ENCODE measurements around the gene CNOT8.
"Not testable (repeated sequence)": the region's sequence is repeated elsewhere in the genome, so short reads cannot be mapped to it uniquely, and the experiment has no call there.

Gene CNOT8

GRCh38 chr5:154834053-154834452 lies 24.4 kb upstream of the CNOT8 start:
- DNase-seq (ENCODE audit: low read depth, low spot score) = no peak

DNA sequence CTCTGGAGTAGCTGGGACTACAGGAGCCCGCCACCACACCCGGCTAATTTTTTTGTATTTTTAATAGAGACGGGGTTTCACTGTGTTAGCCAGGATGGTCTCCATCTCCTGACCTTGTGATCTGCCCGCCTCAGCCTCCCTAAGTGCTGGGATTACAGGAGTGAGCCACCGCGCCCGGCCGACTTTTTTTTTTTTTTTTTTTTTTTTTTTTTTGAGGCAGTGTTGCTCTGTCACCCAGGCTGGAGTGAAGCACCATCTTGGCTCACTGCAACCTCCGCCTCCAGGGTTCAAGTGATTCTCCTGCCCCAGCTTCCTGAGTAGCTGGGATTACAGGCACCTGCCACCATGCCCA lies 22.8 kb upstream of the CNOT8 start:
- not testable (repeated sequence) for DNase-seq (ENCODE audit: low read depth, low spot score)

DNA sequence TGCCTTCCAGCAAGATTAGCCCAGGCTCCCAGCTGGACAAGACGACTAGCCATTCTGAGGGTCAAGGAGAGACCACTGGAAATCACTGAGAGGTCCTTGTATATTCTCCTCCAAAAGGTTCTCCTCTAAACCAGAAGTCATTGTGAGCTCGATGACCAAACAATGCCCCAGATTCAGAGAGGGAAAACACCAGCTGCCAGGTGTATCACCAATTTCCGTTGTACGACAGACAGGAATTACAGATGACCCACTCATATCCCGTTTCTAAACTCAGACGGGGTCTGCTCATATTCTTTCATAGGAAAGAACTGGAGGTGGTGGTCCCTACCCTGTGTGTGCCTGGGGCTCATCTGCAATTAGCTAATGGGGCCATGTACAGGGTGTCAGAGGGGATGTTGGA lies 22.2 kb upstream of the CNOT8 start:
- DNase-seq (ENCODE audit: low read depth, low spot score) = no peak

- DNase-seq (ENCODE audit: low read depth, low spot score) = no peak
Observed at GRCh38 chr5:154837009-154837901, 21.2 kb upstream of the CNOT8 start.

GRCh38 chr5:154840435-154841272 lies 17.8 kb upstream of the CNOT8 start:
- no peak for DNase-seq (ENCODE audit: low read depth, low spot score)

DNA sequence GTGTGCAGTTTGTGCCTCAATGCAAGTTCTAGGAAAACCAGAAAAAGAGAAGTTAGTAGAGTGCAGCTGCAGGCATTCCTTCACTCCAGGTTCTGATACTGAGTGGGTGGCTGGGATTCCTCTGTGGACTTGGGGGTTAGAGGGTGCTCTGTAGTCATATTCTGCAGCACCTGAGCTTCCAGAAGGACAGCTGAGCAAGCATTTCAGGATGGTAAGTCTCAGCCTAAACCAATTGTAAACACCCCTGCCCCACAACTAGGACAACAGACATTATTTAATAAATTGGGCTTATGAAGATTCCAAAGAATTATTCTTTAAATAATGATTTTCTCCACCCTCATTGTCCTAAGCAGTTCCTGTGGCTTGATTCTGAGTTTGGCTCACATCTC lies 17.2 kb upstream of the CNOT8 start:
- DNase-seq (ENCODE audit: low read depth, low spot score) = no peak

DNA sequence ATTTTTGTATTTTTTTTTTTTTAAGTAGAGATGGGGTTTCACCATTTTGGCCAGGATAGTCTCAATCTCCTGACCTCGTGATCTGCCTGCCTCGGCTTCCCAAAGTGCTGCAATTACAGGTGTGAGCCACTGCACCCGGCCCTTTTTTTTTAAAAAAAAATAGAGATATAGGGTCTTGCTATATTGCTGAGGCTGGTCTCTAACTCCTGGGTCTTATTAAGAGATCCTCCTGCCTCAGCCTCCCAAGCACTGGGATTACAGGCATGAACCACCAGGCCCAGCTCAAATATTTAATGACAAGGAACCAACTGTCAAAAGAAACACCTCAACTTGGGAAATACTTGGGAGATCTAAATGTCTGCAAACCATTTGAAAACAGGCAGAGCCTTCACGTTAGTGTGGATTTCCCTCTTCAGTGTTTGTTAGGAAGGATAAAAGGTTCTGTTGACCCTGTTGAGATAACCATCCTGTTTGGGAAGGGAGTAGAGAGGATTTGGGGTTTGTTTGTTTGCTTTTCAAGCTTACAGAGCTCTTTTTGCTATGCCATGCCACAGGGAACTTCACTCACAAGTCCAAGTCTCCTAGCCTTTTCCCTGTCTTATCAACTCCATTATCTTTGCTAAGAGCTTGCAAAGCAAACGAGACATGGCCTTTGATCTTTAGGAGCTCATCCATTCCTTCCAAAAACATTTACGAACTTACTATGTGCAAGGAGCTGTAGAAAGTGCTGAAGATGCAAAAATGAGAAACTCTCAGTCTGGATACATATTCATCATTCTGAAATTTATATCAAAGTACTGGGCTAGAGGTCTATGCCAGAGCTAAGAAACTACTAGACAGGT lies 15.5 kb upstream of the CNOT8 start:
- DNase-seq (ENCODE audit: low read depth, low spot score) = no peak

DNA sequence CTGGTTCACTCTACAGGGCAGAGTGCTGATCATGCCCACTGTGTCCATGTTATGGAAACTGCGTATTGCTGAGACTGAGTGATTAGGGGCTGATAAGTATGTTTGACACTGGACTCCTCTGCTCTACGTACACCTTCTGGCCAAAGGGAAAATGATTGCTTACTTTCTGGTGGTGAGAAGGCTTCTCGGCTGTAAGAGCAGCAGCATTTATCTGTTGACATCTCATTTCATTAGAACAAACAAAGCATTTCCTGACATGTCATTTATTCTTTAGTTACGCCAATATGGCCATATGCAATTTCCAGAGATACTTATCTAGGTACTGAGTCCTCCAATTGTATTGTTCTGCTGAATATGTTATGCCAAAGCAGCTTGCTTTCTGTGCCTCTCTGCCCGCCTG lies 13.6 kb upstream of the CNOT8 start:
- no peak for DNase-seq (ENCODE audit: low read depth, low spot score)

DNA sequence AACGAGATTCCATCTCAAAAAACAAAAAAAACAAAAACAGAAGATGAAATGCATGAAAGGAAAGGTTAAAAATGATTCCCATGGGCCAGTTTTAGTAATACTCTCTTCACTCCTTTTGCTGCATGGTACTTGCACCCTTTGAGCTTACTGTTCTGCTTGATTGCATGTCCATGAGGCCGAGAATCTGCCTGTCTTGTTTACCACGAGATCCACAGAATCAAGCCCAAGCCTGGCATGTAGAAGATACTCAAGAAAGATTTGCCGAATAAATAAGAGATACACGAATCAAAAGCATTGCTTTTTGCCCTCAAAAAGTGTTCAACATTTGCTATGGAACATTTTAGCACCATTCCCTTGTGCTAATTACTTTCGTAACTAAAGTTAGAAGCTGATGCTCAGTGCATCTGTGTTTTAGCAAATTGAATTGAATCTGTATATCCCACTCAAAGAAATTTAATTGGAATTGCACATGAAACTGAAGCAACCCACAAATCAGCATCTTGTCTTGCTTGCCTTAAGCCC lies 9.1 kb upstream of the CNOT8 start:
- no peak for DNase-seq (ENCODE audit: low read depth, low spot score)

- DNase-seq (ENCODE audit: low read depth, low spot score) = no peak
Observed at GRCh38 chr5:154849791-154850201, 8.6 kb upstream of the CNOT8 start.

DNA sequence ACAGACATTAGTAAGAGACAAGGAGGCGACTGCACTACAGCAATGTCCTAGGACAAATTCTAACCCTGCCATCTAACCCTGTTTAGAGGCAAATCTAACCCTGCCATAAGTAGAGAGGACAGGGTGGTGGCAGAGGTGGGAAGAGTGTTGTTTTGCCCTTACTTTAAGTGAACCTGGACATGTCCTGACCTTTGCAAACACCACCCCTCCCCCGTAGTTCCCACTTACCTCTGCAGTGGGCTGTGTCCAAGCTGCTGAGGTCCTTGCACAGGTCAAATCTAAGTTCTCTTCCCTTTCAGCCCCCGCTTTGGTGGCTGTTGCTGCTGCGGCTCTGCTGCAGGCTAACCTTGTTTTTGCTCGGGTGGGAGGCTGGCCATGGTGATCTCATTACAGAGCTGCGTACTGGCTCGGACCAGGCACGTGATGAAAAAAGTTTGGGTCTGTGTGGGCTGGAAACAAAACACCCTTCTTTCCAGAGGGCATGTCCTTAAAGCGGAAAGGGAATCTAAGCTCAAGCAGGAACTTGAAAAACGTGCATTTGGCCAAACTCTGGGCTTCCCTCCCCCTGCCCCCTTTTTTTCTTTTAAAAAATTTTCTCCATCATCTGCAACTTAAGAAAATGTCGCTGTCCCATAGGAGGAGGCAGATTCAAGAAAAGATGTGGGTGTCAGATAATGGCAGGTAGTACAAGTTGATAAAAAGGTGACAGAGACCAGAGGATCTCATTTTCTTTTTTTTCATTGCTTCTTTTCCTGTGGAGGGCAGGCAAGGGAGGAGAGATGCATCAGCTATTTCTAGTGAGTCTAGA lies 8.0 kb upstream of the CNOT8 start, which contains the start of gene FAXDC2:
Gene FAXDC2, minus strand, starts transcription at position 349 of the 808 bp plus-strand sequence. CDS start 12,425 bp downstream, outside the sequence.
- no peak for DNase-seq (ENCODE audit: low read depth, low spot score)

- DNase-seq (ENCODE audit: low read depth, low spot score) = no peak
Observed at GRCh38 chr5:154851351-154851750, 7.1 kb upstream of the CNOT8 start.

GRCh38 chr5:154857530-154858296 lies 714 bp upstream of the CNOT8 start:
- DNase-seq (ENCODE audit: low read depth, low spot score) = peak; percentile 51

DNA sequence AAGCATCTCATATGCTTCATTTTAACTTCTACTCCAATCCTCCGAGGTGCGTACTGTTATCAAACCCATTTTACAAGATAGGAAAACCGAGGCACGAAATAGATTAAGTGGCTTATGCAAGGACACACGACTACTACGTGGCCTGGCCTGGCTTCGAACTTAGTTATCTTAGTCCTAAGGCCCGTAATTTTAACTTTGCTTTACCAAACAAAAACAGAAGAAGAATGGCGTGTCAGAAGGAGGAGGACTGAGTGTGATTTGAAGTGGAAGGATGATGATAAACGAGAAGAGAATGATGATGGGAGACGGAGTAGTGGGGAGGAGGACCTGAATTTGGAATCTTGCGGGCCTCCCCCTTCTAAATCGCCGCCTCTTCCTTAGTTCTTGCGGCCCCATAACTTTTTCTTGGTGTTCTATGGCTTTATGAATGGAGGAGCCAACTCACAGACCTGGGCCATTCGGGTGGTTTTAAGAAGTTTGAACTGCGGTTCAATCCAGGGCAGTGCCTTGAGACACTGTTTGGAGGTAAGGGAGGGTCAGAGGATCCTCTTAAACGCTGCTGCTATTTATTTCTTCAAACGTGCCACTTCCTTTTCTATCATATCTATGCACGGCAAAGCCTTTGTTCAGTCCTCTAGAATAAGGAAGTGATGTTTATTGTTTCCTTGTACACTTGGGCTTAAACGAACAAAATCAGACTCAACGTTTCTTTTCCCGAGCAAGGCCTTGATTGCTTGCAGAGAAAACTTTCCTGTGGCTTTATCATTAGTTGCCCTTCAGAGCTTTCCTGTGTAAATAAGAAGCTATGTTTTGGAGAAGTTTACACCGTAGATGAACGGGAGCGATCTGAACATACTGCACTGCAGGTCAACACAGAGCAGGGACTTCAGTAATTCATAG lies 795 bp downstream of the CNOT8 start:
- DNase-seq (ENCODE audit: low read depth, low spot score) = no peak

DNA sequence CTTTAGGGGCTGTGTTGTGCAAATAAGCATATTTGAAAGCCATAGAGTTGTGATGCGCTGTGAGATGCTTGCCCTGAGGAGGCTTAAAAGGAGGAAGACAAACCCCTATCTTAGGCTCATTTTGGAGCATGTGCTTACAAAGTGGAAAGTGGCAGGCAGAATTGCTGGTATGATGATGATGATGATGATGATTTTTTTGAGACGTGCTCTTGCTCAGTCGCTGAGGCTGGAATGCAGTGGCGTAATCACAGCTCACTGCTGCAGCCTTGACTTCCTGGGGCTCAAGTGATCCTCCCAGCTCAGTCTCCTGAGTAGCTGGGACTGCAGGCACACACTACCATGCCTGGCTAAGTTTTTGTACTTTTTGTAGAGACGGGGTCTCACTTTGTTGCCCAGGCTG lies 1.7 kb downstream of the CNOT8 start:
- DNase-seq (ENCODE audit: low read depth, low spot score) = no peak

GRCh38 chr5:154860765-154861164 lies 2.3 kb downstream of the CNOT8 start:
- no peak for DNase-seq (ENCODE audit: low read depth, low spot score)

GRCh38 chr5:154861946-154862345 lies 3.5 kb downstream of the CNOT8 start:
- no peak for DNase-seq (ENCODE audit: low read depth, low spot score)

GRCh38 chr5:154862766-154863165 lies 4.3 kb downstream of the CNOT8 start:
- no peak for DNase-seq (ENCODE audit: low read depth, low spot score)
